Measurements from ENCODE around the gene DNM1L.

DNA sequence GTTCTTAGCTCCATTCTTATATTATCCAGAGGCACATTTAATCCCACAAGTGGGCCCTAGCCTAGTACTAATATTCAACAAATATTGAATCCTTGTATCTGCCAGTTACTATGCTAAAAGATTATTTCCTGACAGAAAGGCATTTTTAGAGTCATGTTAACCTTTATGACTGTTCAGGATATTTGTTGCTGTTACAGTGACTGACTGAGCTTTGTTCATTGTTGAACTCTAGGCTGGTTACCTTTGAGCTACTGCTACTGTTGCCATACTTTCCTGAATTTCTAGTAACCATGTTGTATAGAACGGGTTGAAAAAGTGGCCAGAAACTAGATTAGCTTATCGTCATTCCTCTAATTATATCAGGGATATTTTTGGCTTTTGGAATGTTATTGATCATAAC lies 29.8 kb downstream of the DNM1L start:
- TF ChIP-seq, protein P1, sequence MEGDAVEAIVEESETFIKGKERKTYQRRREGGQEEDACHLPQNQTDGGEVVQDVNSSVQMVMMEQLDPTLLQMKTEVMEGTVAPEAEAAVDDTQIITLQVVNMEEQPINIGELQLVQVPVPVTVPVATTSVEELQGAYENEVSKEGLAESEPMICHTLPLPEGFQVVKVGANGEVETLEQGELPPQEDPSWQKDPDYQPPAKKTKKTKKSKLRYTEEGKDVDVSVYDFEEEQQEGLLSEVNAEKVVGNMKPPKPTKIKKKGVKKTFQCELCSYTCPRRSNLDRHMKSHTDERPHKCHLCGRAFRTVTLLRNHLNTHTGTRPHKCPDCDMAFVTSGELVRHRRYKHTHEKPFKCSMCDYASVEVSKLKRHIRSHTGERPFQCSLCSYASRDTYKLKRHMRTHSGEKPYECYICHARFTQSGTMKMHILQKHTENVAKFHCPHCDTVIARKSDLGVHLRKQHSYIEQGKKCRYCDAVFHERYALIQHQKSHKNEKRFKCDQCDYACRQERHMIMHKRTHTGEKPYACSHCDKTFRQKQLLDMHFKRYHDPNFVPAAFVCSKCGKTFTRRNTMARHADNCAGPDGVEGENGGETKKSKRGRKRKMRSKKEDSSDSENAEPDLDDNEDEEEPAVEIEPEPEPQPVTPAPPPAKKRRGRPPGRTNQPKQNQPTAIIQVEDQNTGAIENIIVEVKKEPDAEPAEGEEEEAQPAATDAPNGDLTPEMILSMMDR (IDR thresholded peaks at IDR 0.05) = no peak
- no peak for TF ChIP-seq POLR2A (IDR thresholded peaks at IDR 0.05)

All from Peyer's patch (tissue), 4 donors.